Ectodermal cell (in vitro differentiated cells): Measurements from ENCODE around the gene NELFB.

Experiments
- H3K27ac ChIP-seq: 2 replicates; pipeline ENCODE4 v1.7.0; 2013; ENCODE audit warnings: mild to moderate bottlenecking, low read depth, low read length; ENCODE audit not compliant: insufficient read depth, poor library complexity, severe bottlenecking
- H3K27me3 ChIP-seq: 2 replicates; pipeline ENCODE4 v1.7.0; 2013; ENCODE audit warnings: mild to moderate bottlenecking, low read length; ENCODE audit not compliant: insufficient read depth, control insufficient read depth, poor library complexity, severe bottlenecking
- H3K36me3 ChIP-seq: one replicate; pipeline ENCODE4 v1.7.0; 2013; ENCODE audit warnings: low read length; ENCODE audit not compliant: control insufficient read depth, insufficient read depth
- H3K4me1 ChIP-seq: one replicate; pipeline ENCODE4 v1.7.0; 2013; ENCODE audit warnings: low read length; ENCODE audit not compliant: control insufficient read depth, insufficient read depth
- H3K4me3 ChIP-seq: 2 replicates; pipeline ENCODE4 v1.7.0; 2013; ENCODE audit warnings: low read depth, low read length, control low read depth; ENCODE audit not compliant: insufficient read depth
- H3K9me3 ChIP-seq: 2 replicates; pipeline ENCODE4 v1.7.0; 2013; ENCODE audit warnings: mild to moderate bottlenecking, low read length, moderate library complexity; ENCODE audit not compliant: control insufficient read depth
- WGBS, 2 experiments: methylation state at CpG; one replicate each; pipeline ENCODE4 v1.1.7; 2013; ENCODE audit warnings: missing lambda C conversion rate in 2 of 2; 5-methylcytosine and 5-hydroxymethylcytosine counted together

The NELFB gene

DNA sequence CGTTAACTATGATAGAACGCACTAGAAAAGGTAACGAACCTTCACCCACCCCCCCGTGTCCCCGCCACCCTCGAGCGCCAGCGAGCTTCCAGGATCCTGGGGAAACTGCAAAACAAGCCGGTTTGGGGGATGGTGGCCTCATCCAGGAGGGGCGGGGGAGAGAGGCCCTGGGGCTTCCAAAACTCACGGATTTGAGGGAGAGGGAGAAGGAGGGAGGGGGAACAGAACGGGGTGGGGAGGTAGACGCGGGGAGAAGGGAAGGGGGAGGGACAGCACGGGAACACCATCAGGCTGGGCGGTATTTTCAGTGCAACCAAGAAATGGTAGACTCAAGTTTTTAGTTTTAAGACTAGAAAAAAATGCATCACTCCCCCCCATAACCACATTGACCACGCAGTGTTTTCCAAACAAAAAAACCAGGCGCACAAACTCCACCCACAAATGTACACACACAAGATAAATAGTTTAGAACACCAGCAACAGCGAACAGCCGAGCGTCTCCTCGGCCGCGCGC lies 45.5 kb downstream of the NELFB start:
- H3K4me1 ChIP-seq: peaks cover 65% of the 10 kb centered on the region
- H3K4me3 ChIP-seq: peak overlapping the region; percentile 75
- H3K27me3 ChIP-seq: peaks cover 42% of the 10 kb centered on the region
- 0 to 1% methylated on average over 25 of the region's 25 CpGs for WGBS, 2 experiments
- no peaks in the 10 kb centered on the region for H3K36me3 ChIP-seq
- H3K9me3 ChIP-seq: no peaks in the 10 kb centered on the region
- H3K27ac ChIP-seq: peak overlapping the region; percentile 80

DNA sequence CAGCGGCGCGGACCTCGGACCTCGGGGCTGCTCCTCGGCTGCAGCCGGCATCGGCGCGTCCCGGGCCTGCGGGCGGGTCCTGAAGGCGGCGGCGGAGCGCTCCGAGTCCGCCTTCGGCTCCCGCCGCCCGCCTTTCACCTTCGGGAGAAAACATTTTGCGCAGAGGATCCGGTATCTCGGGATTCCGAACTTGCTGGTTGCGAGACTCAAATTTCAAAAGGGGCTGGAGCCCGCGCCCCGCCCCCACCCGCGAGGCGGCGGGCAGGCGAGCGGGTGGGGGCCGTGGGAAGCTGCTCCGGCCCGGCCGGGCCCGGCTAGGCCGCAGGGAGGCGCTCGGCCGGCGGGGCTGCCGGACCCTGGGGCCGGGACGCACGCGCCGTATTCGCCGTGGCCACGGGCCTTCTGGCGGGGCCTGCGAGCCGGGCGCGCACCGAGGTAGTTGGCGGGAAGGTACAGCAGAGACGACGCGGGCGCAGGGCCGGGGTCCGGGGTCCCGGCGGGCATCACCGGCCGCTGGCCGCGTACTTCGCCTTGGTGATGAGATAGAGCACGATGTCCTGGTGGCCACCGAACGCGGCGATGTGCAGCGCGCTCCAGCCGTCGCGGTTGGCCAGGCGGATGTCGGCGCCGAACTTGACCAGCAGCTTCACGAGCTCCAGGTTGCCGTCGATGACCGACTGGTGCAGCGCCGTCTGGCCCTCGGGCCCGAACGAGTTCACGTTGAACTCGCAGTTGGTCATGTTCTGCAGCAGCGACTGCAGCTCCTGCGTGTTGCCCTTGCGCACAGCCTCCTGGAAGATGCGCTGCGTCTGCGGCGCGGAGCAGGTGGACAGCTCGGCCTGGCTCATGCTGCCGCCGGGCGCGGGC lies 46.2 kb downstream of the NELFB start:
- H3K4me1 ChIP-seq: peaks cover 69% of the 10 kb centered on the region
- H3K27ac ChIP-seq: peak overlapping the region; percentile 80
- no peaks in the 10 kb centered on the region for H3K36me3 ChIP-seq
- no peaks in the 10 kb centered on the region for H3K9me3 ChIP-seq
- peaks cover 35% of the 10 kb centered on the region for H3K27me3 ChIP-seq
- H3K4me3 ChIP-seq: peak overlapping the region; percentile 75
- 0% methylated on average over 115 of the region's 115 CpGs for WGBS, 2 experiments

DNA sequence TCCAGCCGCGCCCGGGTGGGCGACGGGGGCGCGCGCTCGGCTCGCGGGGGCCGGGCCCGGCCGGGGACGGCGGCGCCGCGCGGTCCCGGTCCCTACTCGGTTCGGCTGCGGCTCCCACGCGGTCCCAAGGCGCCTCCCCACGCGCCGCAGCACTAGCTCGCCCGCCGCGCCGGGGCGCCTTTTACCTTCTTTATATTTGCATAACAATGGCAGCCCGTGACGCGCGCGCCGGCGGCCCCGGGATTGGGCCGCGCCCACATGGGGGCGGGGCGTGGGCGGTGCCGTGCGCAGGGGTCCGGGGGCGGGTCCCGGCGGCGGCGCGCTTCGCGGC lies 47.0 kb downstream of the NELFB start, which contains the start of gene NRARP:
NRARP (minus strand) TSS at position 154 of the 331 bp plus-strand sequence. CDS start 343 bp downstream, outside the sequence.
- H3K27me3 ChIP-seq: peaks cover 27% of the 10 kb centered on the region
- H3K9me3 ChIP-seq: no peaks in the 10 kb centered on the region
- peak within 1 kb of the TSS; percentile 1 for H3K27ac ChIP-seq
- 0% methylated on average over 60 of the region's 60 CpGs for WGBS, 2 experiments
- H3K36me3 ChIP-seq: no peaks in the 10 kb centered on the region
- peak within 1 kb of the TSS; percentile 75 for H3K4me3 ChIP-seq
- H3K4me1 ChIP-seq: peaks cover 67% of the 10 kb centered on the region

DNA sequence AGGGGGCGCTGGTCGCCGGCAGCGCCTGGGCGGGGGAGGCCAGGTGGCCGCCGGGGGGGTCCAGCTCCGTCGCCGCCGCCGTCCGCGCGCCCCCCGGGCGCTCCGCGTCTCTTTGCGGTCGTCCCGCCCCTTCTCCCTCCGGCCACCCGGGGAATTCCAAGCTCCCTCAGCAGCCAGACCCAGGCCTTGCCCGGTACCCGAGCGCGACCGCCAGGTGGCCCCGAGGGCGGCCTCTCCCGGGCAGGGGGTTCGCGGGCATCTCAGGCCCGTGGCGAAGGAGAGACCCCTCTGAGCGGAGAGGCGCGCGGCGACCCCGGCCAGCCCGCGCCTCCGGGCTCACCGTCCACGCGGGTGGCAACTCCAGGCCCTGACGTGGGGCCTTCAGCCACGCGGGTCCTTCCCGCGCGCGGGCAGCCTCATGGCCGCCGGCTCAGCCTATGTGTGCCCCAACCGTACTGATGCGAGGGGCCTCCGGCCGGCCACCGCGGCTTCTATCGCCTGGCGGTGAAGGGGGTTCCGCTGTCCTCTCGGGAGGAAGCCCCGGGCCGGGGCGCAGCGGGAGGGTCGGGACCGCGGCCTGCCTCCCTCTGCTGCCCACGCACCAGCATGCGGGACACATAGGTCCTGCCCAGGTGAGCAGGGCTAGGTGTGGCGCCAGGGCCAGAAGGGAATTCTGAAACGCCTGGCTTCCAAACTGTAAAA lies 47.5 kb downstream of the NELFB start:
- 4 to 5% methylated on average over 78 of the region's 78 CpGs for WGBS, 2 experiments
- no peaks in the 10 kb centered on the region for H3K36me3 ChIP-seq
- H3K27ac ChIP-seq: peak overlapping the region; percentile 1
- H3K9me3 ChIP-seq: no peaks in the 10 kb centered on the region
- H3K27me3 ChIP-seq: peaks cover 22% of the 10 kb centered on the region
- peaks cover 71% of the 10 kb centered on the region for H3K4me1 ChIP-seq
- H3K4me3 ChIP-seq: peak overlapping the region; percentile 24

DNA sequence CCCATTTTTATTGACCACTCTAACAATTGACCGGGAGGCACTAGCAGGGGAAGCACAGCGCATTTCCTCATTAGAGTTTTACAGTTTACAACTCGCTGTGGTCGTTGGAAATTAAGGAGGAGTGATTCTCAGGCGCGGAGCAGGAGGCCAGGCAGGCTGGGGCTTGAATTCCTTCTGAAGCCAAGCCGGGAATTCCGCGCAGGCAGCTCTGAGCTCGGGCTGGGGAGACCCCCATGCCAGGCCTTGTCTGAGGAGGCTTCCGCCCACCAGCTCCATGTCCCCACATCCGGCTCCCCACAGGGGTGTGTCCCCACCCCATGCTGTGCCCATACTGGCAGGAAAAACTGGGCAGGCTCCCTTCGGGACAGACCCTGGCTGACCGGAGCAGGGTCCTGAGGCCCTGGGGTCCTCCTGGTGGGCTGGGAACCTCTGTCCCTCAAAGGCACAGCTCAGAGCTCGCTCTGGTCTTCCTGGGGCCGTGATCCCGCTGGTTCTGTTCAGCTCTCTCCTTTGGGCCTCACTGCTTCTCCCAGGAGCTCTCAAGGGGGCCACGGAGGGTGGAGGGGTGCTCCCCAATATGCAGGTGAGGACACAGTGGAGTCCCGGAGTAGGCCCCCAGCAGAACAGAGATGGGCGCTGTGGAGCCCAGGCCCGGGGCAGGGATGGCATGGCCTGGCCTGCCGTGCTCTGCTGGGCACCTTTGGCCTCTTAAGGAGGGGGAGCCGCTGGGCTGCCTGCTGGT lies 48.2 kb downstream of the NELFB start:
- 54 to 58% methylated on average over 23 of the region's 23 CpGs for WGBS, 2 experiments
- H3K9me3 ChIP-seq: no peaks in the 10 kb centered on the region
- H3K27me3 ChIP-seq: peaks cover 16% of the 10 kb centered on the region
- no peaks in the 10 kb centered on the region for H3K36me3 ChIP-seq
- peak overlapping the region; percentile 24 for H3K4me3 ChIP-seq
- peak overlapping the region; percentile 1 for H3K27ac ChIP-seq
- H3K4me1 ChIP-seq: peaks cover 67% of the 10 kb centered on the region

DNA sequence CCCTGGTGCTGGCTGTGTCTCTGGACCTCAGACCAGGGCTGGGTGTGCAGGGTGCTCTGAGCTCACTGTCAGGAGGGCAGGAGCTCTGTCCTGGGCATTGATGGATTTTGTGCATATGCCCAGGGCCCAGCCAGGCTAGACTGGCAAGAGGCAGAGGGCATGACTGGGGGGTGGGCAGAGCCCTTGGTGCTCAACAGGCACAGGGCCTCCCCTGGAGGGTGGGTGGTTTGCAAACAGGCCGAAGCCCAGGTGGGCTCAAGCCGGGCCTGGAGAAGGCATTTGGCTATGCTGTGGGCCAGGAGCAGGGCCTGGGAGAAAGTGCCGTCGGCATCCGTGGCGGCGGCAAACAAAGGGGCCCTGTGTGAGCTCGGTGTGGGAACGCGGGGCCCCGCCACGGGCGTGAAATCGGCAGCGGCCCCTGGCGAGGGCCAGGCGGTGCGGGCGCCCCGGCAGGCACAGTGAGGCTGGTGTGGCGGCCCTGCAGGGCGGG lies 48.8 kb downstream of the NELFB start:
- H3K36me3 ChIP-seq: no peaks in the 10 kb centered on the region
- no peak overlapping the region for H3K4me3 ChIP-seq
- H3K9me3 ChIP-seq: no peaks in the 10 kb centered on the region
- peaks cover 61% of the 10 kb centered on the region for H3K4me1 ChIP-seq
- no peak overlapping the region for H3K27ac ChIP-seq
- WGBS, 2 experiments: 87 to 88% methylated on average over 22 of the region's 22 CpGs
- peaks cover 12% of the 10 kb centered on the region for H3K27me3 ChIP-seq

DNA sequence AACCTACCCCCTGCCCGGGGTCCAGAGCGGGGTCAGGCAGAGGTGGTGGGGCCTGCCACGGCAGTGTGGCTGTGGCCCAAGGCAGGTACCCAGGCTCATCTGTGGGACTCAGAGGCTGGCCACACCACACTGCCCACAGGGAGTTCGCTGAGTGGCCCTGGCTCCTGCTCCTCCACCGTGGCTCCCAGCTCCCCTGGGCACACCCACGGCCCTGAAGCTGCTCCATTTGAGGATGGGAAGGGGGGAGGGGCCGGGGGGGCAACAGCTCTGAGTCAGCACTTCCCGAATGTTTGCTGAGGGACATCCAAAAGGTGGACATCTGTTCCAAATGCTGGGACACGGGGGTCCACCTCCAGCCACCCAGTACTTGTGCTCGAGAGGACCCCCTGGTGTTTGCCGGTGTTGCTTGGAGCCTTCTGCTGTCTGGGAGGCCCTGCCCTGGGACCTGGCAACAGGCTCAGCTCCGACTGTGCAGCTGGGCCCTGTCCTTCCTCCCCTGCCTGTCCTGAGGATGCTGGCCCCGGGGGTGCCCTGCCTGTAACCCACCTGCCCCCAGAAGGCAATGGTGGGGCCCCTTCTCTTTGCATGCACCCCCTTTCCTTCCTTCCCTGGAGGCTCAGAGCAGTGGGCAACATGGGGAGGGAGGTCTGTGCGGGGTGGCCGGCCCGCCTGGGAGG lies 49.4 kb downstream of the NELFB start:
- WGBS, 2 experiments: 76 to 81% methylated on average over 16 of the region's 16 CpGs
- H3K27ac ChIP-seq: peak overlapping the region; percentile 63
- H3K4me1 ChIP-seq: peaks cover 57% of the 10 kb centered on the region
- peaks cover 12% of the 10 kb centered on the region for H3K27me3 ChIP-seq
- H3K4me3 ChIP-seq: no peak overlapping the region
- H3K9me3 ChIP-seq: no peaks in the 10 kb centered on the region
- H3K36me3 ChIP-seq: no peaks in the 10 kb centered on the region

DNA sequence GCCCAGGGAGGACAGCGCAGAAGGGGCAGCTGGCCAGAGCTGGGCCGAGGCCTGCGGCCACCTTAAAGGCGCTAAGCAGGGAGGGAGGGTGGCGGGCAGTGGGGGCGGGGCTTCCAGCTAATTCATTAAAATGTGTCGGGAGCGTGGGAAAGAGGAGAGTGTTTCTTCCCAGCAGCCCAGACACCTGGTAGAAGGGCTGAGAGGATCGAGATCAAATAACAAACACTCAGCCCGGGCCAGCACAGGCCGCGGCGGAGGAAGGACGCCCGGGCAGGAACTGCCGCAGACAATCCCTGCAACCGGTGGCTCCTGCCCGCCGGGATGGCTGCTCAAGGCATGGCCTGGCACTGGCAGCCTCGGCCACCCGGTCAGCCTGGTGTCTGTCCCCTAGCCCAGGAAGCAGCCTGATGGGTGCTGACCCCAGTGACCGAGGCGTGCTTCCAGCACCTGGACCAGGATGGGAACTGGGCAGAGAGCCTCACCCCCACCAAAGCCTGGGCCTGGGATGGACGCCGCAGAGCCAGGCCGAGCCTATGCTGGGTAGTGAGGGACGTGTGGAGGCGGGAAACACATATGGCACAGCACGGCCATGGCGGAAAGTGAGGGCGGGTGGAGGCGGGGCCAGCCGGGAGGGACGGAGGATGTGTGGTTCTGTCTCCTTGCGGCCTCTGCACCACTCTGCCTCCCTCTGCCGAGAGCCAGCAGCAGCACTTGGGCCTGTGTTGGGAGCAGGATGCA lies 50.1 kb downstream of the NELFB start:
- Histone ChIP-seq H3K4me3 (no peak overlapping the region), H3K4me1 (peaks cover 50% of the 10 kb centered on the region), H3K36me3 (no peaks in the 10 kb centered on the region), H3K27ac (peak overlapping the region; percentile 63), H3K9me3 (no peaks in the 10 kb centered on the region), H3K27me3 (peaks cover 12% of the 10 kb centered on the region)
- 57 to 60% methylated on average over 36 of the region's 36 CpGs for WGBS, 2 experiments

DNA sequence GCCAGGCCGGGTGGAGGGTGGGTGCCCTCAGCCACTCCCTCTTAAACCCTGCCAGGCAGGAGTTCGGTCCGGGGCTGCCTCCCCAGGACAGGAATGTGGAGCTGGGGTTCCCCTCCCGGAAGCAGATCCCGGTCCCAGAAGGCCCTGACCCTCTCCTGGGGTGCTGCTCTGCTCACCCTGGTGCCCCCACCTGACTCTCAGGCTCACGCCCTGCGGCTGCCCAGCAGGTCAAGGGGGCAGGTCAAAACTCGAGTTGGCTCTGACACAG lies 50.6 kb downstream of the NELFB start:
- Histone ChIP-seq H3K36me3 (no peaks in the 10 kb centered on the region), H3K27me3 (peaks cover 12% of the 10 kb centered on the region), H3K9me3 (no peaks in the 10 kb centered on the region), H3K4me1 (peaks cover 50% of the 10 kb centered on the region), H3K27ac (no peak overlapping the region), H3K4me3 (no peak overlapping the region)
- 78 to 79% methylated on average over 8 of the region's 8 CpGs for WGBS, 2 experiments
